Right lobe of liver (tissue), 6 donors: ENCODE results near the gene ANO9. TPM values are rescaled to one million over a fixed set of nuclear protein-coding genes. Genes with fewer than 3 reads are reported as not detected.

Experiments used
- ATAC-seq, 4 donors: fragments of 200-7000 bp; cut with Tn5 transposase; one replicate each; pipeline ENCODE4 v1.9.1; 2020; ENCODE audit warnings: mild to moderate bottlenecking in 4 of 4, moderate library complexity in 4 of 4
- DNase-seq, 3 donors: peaks; one replicate each; pipeline ENCODE4 v3.0.0-alpha.2; 2020
- H3K27ac ChIP-seq, 3 donors: fragments of 200-600 bp; one replicate each; pipeline ENCODE4 v1.8.0; 2022
- H3K27me3 ChIP-seq, 2 donors: fragments of 200-600 bp; one replicate each; pipeline ENCODE4 v1.8.0; 2022
- H3K36me3 ChIP-seq, 4 donors: fragments of 200-600 bp; sonication (generic) in 1 of 4; one replicate each; pipeline versions ENCODE4 v1.5.1 to v1.8.0; 2017 to 2022; ENCODE audit warnings: control low read depth in 1 of 4
- H3K4me1 ChIP-seq, 4 donors: fragments of 200-600 bp; sonication (generic) in 1 of 4; one replicate each; pipeline versions ENCODE4 v1.5.1 to v1.8.0; 2017 to 2022; ENCODE audit warnings: control low read depth in 1 of 4
- H3K4me3 ChIP-seq, 3 donors: fragments of 200-600 bp; one replicate each; pipeline ENCODE4 v1.8.0; 2022
- H3K9me3 ChIP-seq, 4 donors: fragments of 200-600 bp; sonication (generic) in 1 of 4; one replicate each; pipeline versions ENCODE4 v1.5.1 to v1.8.0; 2017 to 2022; ENCODE audit warnings: control low read depth in 1 of 4
- POLR2A ChIP-seq: fragments of 450-650 bp; IDR thresholded peaks from one replicate; pipeline ENCODE4 v1.6.1; 2017; ENCODE audit warnings: antibody characterized with exemption, mild to moderate bottlenecking
- WGBS: methylation state at CpG from one replicate; pipeline ENCODE4 v1.1.6; 2018; ENCODE audit warnings: low coverage, low lambda C conversion rate; ENCODE audit not compliant: insufficient coverage; ENCODE audit errors: missing lambda C conversion rate; 5-methylcytosine and 5-hydroxymethylcytosine counted together
- intact Hi-C, 2 donors: fragments of 100-400 bp; cut with DNase I; formaldehyde crosslinking; loops; one replicate each; pipeline versions ENCODE4 v1.11.2 to v1.14.1; 2022
- total RNA-seq, 6 experiments: library from RNA; depleted of rRNA in 2 of 6; stranded (reverse); fragments of >200 nt in 2 of 6; fragmentation: NEBNext Ultra II Directional in 3 of 6; extraction: Animal tissue kit (Norgen Biotek cat#: 25700) in 3 of 6; gene quantifications; one replicate each; pipeline versions ENCODE4 v1.1.0 to v1.2.4, GENCODE V29; 2016 to 2023
- TF ChIP-seq, protein P1 (sequence below), 4 donors: fragments of 200-600 bp in 3 of 4; fragments of 450-650 bp in 1 of 4; IDR thresholded peaks; one replicate each; pipeline versions ENCODE4 v1.5.1 to v1.8.0; 2016 to 2022; ENCODE audit warnings: antibody characterized with exemption in 4 of 4, mild to moderate bottlenecking in 2 of 4
- donor health status: DM: no; HTN: yes; CAD: no.
- donor health status: DM: no; HTN: no; CAD: no.
- donor health status: DM: no; HTN: no; CAD: no.
- donor health status: DM: no; HTN: yes; CAD: no.
- donor health status: DM: no; HTN: yes; CAD: no.

ANO9 gene
- total RNA-seq, 6 experiments from 2014 or later, result 0.09 to 1.0 (median 0.28) TPM; not detected in 1

DNA sequence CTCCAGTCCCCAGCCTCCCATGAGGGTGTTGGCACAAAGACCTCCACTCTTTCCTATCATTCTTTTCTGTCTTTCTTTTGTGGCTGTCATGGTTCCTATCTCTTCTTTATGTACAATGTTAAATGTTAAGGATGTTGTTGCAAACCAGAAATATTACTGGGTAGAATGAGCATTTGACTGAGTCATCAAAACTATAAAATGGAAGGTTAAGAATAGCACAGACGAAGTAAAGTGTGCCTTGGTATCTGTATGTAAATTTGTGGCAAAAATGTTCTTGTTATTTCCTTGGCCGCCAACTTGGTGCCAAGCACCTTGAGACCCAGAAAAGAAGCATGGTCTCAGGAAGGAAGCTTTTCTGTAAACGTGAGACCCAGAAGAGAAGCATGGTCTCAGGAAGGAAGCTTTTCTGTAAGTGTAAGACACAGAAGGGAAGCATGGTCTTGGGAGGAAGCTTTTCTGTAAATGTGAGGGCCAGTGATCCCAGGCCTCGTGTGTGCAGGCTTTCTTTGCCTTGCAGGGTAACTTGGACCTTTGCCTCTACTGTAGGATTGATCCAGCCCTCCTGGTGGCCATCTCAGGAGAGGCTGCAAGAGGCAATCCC, 54.5 kb downstream of the ANO9 start:
- ATAC-seq, result no peak
- Histone ChIP-seq H3K4me3 (no peak overlapping the region), H3K36me3 (no peaks in the 10 kb centered on the region), H3K9me3 (no peaks in the 10 kb centered on the region), H3K4me1 (no peaks in the 10 kb centered on the region), H3K27ac (no peak overlapping the region), H3K27me3 (no peaks in the 10 kb centered on the region)
- 47% methylated on average over 4 of the region's 4 CpGs for WGBS
- no peak for TF ChIP-seq POLR2A
- TF ChIP-seq, protein P1, sequence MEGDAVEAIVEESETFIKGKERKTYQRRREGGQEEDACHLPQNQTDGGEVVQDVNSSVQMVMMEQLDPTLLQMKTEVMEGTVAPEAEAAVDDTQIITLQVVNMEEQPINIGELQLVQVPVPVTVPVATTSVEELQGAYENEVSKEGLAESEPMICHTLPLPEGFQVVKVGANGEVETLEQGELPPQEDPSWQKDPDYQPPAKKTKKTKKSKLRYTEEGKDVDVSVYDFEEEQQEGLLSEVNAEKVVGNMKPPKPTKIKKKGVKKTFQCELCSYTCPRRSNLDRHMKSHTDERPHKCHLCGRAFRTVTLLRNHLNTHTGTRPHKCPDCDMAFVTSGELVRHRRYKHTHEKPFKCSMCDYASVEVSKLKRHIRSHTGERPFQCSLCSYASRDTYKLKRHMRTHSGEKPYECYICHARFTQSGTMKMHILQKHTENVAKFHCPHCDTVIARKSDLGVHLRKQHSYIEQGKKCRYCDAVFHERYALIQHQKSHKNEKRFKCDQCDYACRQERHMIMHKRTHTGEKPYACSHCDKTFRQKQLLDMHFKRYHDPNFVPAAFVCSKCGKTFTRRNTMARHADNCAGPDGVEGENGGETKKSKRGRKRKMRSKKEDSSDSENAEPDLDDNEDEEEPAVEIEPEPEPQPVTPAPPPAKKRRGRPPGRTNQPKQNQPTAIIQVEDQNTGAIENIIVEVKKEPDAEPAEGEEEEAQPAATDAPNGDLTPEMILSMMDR (IDR thresholded peaks at IDR 0.05), result no peak
- intact Hi-C loops, result no loop called here
- DNase-seq, result no peak

DNA sequence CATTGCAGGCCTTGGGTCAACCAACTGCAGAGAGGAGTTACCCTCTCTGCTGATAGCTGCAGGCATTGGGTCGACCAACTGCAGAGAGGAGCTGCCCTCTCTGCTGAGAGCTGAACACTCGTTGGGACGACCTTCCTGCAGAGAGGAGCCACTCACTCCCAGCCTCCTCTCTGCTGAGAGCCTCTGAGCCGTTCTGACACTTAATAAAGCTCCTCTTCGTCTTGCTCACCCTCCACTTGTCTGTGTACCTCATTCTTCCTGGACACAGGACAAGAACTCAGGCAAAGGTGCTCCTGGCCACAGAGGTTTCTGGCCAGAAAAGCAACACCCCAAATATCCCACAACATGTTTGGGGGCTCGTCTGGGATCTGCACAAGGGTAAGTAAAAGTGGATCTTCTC, 55.3 kb downstream of the ANO9 start:
- H3K36me3 ChIP-seq, result no peaks in the 10 kb centered on the region
- H3K27ac ChIP-seq, result no peak overlapping the region
- no peaks in the 10 kb centered on the region for H3K9me3 ChIP-seq
- no peaks in the 10 kb centered on the region for H3K4me1 ChIP-seq
- DNase-seq (no peak), ATAC-seq (no peak)
- intact Hi-C loops, result no loop called here
- WGBS, result 60% methylated on average over 2 of the region's 6 CpGs
- TF ChIP-seq POLR2A, result no peak
- TF ChIP-seq, protein P1 (IDR thresholded peaks at IDR 0.05), result no peak
- H3K4me3 ChIP-seq, result no peak overlapping the region
- no peaks in the 10 kb centered on the region for H3K27me3 ChIP-seq

DNA sequence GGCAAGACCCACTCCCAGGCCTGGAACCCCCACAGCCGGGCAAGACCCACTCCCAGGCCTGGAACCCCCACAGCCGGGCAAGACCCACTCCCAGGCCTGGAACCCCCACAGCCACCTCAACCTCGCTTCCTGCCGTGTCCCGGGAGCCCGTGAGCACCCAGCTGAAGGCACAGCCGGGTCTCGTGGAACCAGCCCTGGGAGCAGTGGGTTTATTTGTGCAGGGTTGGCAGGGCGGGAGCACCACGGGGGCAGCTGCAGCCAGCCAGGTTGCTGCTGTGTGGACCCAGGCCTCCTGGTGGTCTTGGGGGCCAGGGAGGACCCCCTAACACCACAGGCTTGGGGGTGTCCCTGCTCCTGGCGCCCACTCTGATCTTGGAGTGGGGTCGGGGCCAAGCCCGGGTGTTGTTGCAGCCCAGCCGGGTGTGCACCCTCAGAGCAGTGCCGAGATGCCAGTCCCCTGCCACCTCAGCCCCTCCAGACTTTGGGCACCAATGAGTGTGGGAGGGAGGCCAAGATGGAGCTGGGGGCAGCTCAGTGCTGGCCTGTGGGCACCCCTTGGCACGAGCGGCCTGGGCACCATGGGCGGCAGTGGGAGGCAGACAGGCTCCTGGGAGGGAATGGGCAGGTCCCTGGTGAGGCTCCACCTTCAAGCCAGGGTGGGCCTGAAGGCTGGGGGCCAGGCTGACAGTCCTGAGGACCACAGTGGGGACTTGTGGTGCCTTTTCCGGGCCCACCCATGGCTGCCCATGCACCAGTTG, 56.0 kb downstream of the ANO9 start:
- Histone ChIP-seq H3K4me1 (no peaks in the 10 kb centered on the region), H3K9me3 (no peaks in the 10 kb centered on the region), H3K36me3 (no peaks in the 10 kb centered on the region), H3K27ac (no peak overlapping the region), H3K27me3 (no peaks in the 10 kb centered on the region), H3K4me3 (no peak overlapping the region)
- intact Hi-C loops, result no loop called here
- TF ChIP-seq, protein P1 (IDR thresholded peaks at IDR 0.05), result no peak
- TF ChIP-seq POLR2A, result no peak
- WGBS, result no CpG with 5 or more reads among the region's 19 CpGs
- DNase-seq, result no peak
- ATAC-seq, result peak in 1 of 4 donors; percentile 18

DNA sequence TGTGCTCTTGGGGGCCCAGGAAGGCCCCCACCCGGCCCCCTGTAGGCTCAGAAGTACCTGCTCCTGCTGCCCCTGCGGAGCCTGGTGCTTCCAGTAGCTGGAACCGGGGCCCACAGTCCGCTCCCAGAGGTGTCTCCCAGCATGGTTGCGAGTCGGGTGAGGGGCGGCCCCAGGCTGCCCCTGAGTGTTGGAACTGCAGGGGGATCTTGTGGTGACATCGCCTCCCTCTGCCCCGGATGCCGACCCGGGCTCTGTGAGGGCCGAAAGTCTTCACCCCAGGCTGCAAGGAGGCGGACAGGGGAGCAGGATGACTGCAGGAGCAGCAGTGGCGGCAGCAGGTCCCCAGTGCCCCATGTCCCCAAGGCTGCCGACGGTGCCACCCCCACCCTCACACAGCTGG, 57.3 kb downstream of the ANO9 start:
- Histone ChIP-seq H3K4me1 (no peaks in the 10 kb centered on the region), H3K9me3 (no peaks in the 10 kb centered on the region), H3K36me3 (no peaks in the 10 kb centered on the region), H3K27ac (no peak overlapping the region), H3K27me3 (no peaks in the 10 kb centered on the region), H3K4me3 (no peak overlapping the region)
- intact Hi-C loops, result no loop called here
- no CpG with 5 or more reads among the region's 16 CpGs for WGBS
- DNase-seq (no peak), ATAC-seq (no peak)
- TF ChIP-seq POLR2A, result no peak
- TF ChIP-seq, protein P1 (IDR thresholded peaks at IDR 0.05), result no peak
